Smooth muscle cell (in vitro differentiated cells): ENCODE data around the gene DPH2. TPM values are rescaled to one million over a fixed set of nuclear protein-coding genes. Genes with fewer than 3 reads are reported as not detected.

Source experiments
- DNase-seq: peaks from one replicate; lab custom pipeline; 2025; ENCODE audit not compliant: unreplicated experiment; lab: John Stamatoyannopoulos, UW
- H2AFZ ChIP-seq: fragments of 200-600 bp; sonication (generic); 2 replicates; pipeline ENCODE4 v1.6.0; 2016; ENCODE audit warnings: antibody characterized with exemption, low read depth, mild to moderate bottlenecking
- H3F3A ChIP-seq: fragments of 200-600 bp; sonication (generic); 2 replicates; pipeline ENCODE4 v1.6.0; 2017; ENCODE audit warnings: antibody characterized with exemption, low read depth
- H3K27ac ChIP-seq: fragments of 200-600 bp; sonication (generic); 2 replicates; pipeline ENCODE4 v1.5.1; 2016; ENCODE audit warnings: low read depth, mild to moderate bottlenecking
- H3K27me3 ChIP-seq: fragments of 200-600 bp; sonication (generic); 2 replicates; pipeline ENCODE4 v1.6.1; 2016; ENCODE audit warnings: low read depth, mild to moderate bottlenecking
- H3K36me3 ChIP-seq: fragments of 200-600 bp; sonication (generic); 2 replicates; pipeline ENCODE4 v1.5.1; 2016; ENCODE audit warnings: low read depth
- H3K4me1 ChIP-seq: fragments of 200-600 bp; sonication (generic); 2 replicates; pipeline ENCODE4 v1.5.1; 2016; ENCODE audit warnings: low read depth
- H3K4me2 ChIP-seq: fragments of 200-600 bp; sonication (generic); 2 replicates; pipeline ENCODE4 v1.6.0; 2016; ENCODE audit warnings: mild to moderate bottlenecking
- H3K4me3 ChIP-seq: fragments of 200-600 bp; sonication (generic); 2 replicates; pipeline ENCODE4 v1.5.1; 2016; ENCODE audit warnings: mild to moderate bottlenecking
- H3K79me2 ChIP-seq: fragments of 200-600 bp; sonication (generic); 2 replicates; pipeline ENCODE4 v1.6.0; 2016; ENCODE audit warnings: low read depth, mild to moderate bottlenecking
- H3K9ac ChIP-seq: fragments of 200-600 bp; sonication (generic); 2 replicates; pipeline ENCODE4 v1.6.0; 2016; ENCODE audit warnings: low read depth
- H3K9me3 ChIP-seq: fragments of 200-600 bp; sonication (generic); replicated peaks from 2 replicates; pipeline ENCODE4 v1.5.1; 2016; ENCODE audit warnings: low read depth
- H4K20me1 ChIP-seq: fragments of 200-600 bp; sonication (generic); 2 replicates; pipeline ENCODE4 v1.6.0; 2016; ENCODE audit warnings: low read depth
- CTCF ChIP-seq: fragments of 200-600 bp; sonication (generic); IDR thresholded peaks from 2 replicates; pipeline ENCODE4 v1.5.1; 2017; ENCODE audit warnings: borderline replicate concordance, mild to moderate bottlenecking, antibody characterized with exemption; ENCODE audit not compliant: insufficient read depth, poor library complexity, severe bottlenecking
- WGBS: methylation state at CpG from one replicate; pipeline ENCODE4 v1.1.7; 2016; ENCODE audit warnings: low lambda C conversion rate; 5-methylcytosine and 5-hydroxymethylcytosine counted together
- polyA plus RNA-seq: library from polyadenylated mRNA; unstranded; fragments of >200 nt; fragmentation: Nextera tagmentation; extraction: Ambion mirVana; gene quantifications from 2 replicates; pipeline ENCODE4 v1.2.1, GENCODE V29; 2016
- total RNA-seq: library from RNA; depleted of rRNA; stranded (reverse); fragments of >200 nt; gene quantifications from 2 replicates; pipeline ENCODE4 v1.2.3, GENCODE V29; 2014

The DPH2 gene
- total and polyA plus RNA-seq, 2 experiments from 2014 or later: 20.3 to 23.5 TPM

GRCh38 chr1:43953361-43953760 lies 16.4 kb upstream of the DPH2 start:
- Histone ChIP-seq H3K9ac (no peak overlapping the region), H3K27me3 (no peaks in the 10 kb centered on the region), H3K79me2 (peaks cover 10% of the 10 kb centered on the region), H3K4me2 (no peak overlapping the region), H2AFZ (no peak overlapping the region), H3K36me3 (no peaks in the 10 kb centered on the region), H3K9me3 (no peaks in the 10 kb centered on the region), H4K20me1 (peaks cover 45% of the 10 kb centered on the region), H3K27ac (no peak overlapping the region), H3K4me3 (no peak overlapping the region), H3F3A (no peaks in the 10 kb centered on the region), H3K4me1 (no peaks in the 10 kb centered on the region)
- 89% methylated on average over 3 of the region's 3 CpGs for WGBS
- DNase-seq: no peak
- TF ChIP-seq CTCF: no peak

- Histone ChIP-seq H3K4me1 (no peaks in the 10 kb centered on the region), H3K9ac (no peak overlapping the region), H3K36me3 (no peaks in the 10 kb centered on the region), H3F3A (no peaks in the 10 kb centered on the region), H3K9me3 (no peaks in the 10 kb centered on the region), H3K4me2 (no peak overlapping the region), H3K27ac (no peak overlapping the region), H4K20me1 (peaks cover 44% of the 10 kb centered on the region), H3K27me3 (no peaks in the 10 kb centered on the region), H2AFZ (no peak overlapping the region), H3K79me2 (peaks cover 5% of the 10 kb centered on the region), H3K4me3 (no peak overlapping the region)
- DNase-seq: no peak
- TF ChIP-seq CTCF: no peak
- 94% methylated on average over 5 of the region's 5 CpGs for WGBS
These were observed 15.8 kb upstream of the DPH2 start for GRCh38 chr1:43954036-43954435.

- no peak for DNase-seq
- no peaks in the 10 kb centered on the region for H3K9me3 ChIP-seq
- WGBS: 94% methylated on average over 8 of the region's 8 CpGs
- H3K27ac ChIP-seq: no peak overlapping the region
- H3K4me1 ChIP-seq: no peaks in the 10 kb centered on the region
- H2AFZ ChIP-seq: no peak overlapping the region
- no peaks in the 10 kb centered on the region for H3K79me2 ChIP-seq
- no peak overlapping the region for H3K9ac ChIP-seq
- H3F3A ChIP-seq: no peaks in the 10 kb centered on the region
- no peaks in the 10 kb centered on the region for H3K27me3 ChIP-seq
- H3K4me2 ChIP-seq: no peak overlapping the region
- H4K20me1 ChIP-seq: peaks cover 43% of the 10 kb centered on the region
- no peak overlapping the region for H3K4me3 ChIP-seq
- TF ChIP-seq CTCF: no peak
- no peaks in the 10 kb centered on the region for H3K36me3 ChIP-seq
These were observed 13.6 kb upstream of the DPH2 start for GRCh38 chr1:43956234-43956633.

GRCh38 chr1:43957407-43958040 lies 12.3 kb upstream of the DPH2 start:
- Histone ChIP-seq H3K4me1 (no peaks in the 10 kb centered on the region), H3K36me3 (no peaks in the 10 kb centered on the region)

More at GRCh38 chr1:43957407-43958040, 12.3 kb upstream of the DPH2 start:
- Histone ChIP-seq H3K27ac (no peak overlapping the region), H3F3A (no peaks in the 10 kb centered on the region), H2AFZ (no peak overlapping the region), H4K20me1 (peaks cover 33% of the 10 kb centered on the region), H3K79me2 (no peaks in the 10 kb centered on the region), H3K4me2 (no peak overlapping the region), H3K4me3 (no peak overlapping the region), H3K9ac (no peak overlapping the region), H3K9me3 (no peaks in the 10 kb centered on the region), H3K27me3 (no peaks in the 10 kb centered on the region)
- no peak for TF ChIP-seq CTCF
- no peak for DNase-seq
- WGBS: 94% methylated on average over 7 of the region's 7 CpGs
